ENCODE data around the gene BCL2L14.
A peak's percentile ranks its signal among the peaks of the same experiment; 100 is the strongest.

BCL2L14 gene

DNA sequence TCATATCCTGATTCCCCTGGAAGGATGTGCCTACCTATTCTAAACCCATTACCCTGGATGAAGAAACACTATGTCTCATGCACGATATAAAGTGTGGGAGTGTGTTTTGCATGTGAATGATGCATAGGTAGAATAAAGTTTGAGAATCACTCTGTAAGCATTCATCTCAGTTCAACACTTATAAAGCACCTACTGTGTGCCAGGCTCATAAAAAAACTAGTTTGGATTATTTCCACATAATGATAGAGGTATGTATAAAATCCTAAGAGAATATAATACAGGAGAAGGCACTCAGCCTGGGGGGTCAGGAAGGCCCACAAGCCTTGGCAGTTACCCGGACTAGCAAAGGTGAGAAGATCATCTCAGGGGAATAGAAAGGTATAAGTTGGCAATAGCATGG, 41.1 kb upstream of the BCL2L14 start:
- Histone ChIP-seq H3K4me2 (ENCODE audit: low read length) (no peak overlapping the region), H3K4me3 (ENCODE audit: low read depth, low read length, poor library complexity, severe bottlenecking) (no peak overlapping the region), H3K36me3 (ENCODE audit: insufficient read depth, low read length) (no peaks in the 10 kb centered on the region), H3K27ac (ENCODE audit: low read depth, low read length, poor library complexity, severe bottlenecking) (peak overlapping the region; percentile 66), H3K79me2 (ENCODE audit: insufficient read depth, low read length) (no peaks in the 10 kb centered on the region), H3K9ac (ENCODE audit: low read length) (no peak overlapping the region), H3K27me3 (ENCODE audit: insufficient read depth, low read length) (no peaks in the 10 kb centered on the region), H4K20me1 (ENCODE audit: insufficient read depth, low read length) (no peaks in the 10 kb centered on the region), H3K9me3 (ENCODE audit: low read length) (peaks cover 9% of the 10 kb centered on the region; the same call in 1 of the 2 replicates), H3K4me1 (ENCODE audit: insufficient read depth, low read length, severe bottlenecking) (peaks cover 66% of the 10 kb centered on the region), H3K9me2 (ENCODE audit: low read depth, low read length) (no peaks in the 10 kb centered on the region), H3F3A (ENCODE audit: insufficient read depth, low read length) (0 out of 2 replicates have a peak, but pooled peaks cover 6% of the 10 kb centered on the region), H2AFZ (ENCODE audit: low read length) (no peak overlapping the region)
- TF ChIP-seq, protein P1, sequence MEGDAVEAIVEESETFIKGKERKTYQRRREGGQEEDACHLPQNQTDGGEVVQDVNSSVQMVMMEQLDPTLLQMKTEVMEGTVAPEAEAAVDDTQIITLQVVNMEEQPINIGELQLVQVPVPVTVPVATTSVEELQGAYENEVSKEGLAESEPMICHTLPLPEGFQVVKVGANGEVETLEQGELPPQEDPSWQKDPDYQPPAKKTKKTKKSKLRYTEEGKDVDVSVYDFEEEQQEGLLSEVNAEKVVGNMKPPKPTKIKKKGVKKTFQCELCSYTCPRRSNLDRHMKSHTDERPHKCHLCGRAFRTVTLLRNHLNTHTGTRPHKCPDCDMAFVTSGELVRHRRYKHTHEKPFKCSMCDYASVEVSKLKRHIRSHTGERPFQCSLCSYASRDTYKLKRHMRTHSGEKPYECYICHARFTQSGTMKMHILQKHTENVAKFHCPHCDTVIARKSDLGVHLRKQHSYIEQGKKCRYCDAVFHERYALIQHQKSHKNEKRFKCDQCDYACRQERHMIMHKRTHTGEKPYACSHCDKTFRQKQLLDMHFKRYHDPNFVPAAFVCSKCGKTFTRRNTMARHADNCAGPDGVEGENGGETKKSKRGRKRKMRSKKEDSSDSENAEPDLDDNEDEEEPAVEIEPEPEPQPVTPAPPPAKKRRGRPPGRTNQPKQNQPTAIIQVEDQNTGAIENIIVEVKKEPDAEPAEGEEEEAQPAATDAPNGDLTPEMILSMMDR (IDR thresholded peaks at IDR 0.05; ENCODE audit: low read length), result no peak
- TF ChIP-seq EZH2 (IDR thresholded peaks at IDR 0.05; ENCODE audit: borderline replicate concordance, low read length), result no peak

DNA sequence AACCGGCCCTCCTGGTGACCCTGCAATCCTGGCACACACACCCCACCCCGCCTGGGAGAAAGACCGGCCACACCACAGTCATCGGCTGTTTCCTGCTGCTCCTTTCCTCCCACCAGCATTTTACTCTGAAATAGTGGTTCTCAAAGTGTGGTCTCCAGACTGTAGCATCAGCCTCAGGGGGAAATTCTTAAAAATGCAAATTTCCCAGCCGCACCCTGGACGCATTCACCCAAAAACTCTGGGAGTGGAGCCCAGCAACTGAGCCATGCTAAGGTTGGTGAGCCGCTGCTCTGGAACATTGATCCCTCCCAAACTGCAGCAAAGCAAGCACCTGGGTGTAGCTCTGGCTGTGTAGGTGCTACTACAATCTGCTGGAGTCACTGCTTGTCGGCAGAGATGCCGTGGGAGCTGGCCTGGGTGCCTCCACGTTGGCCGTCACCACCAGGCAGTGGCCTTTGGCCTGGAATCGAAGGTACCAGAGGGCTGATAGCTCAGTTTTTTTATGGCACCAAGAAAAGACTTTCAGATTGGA, 38.4 kb upstream of the BCL2L14 start:
- H3K9me3 ChIP-seq (ENCODE audit: low read length), result peaks cover 2% of the 10 kb centered on the region; the same call in 1 of the 2 replicates
- peak overlapping the region; percentile 51 for H3K4me3 ChIP-seq (ENCODE audit: low read depth, low read length, poor library complexity, severe bottlenecking)
- H3K9me2 ChIP-seq (ENCODE audit: low read depth, low read length), result no peaks in the 10 kb centered on the region
- no peaks in the 10 kb centered on the region for H4K20me1 ChIP-seq (ENCODE audit: insufficient read depth, low read length)
- no peaks in the 10 kb centered on the region for H3K36me3 ChIP-seq (ENCODE audit: insufficient read depth, low read length)
- no peaks in the 10 kb centered on the region for H3K79me2 ChIP-seq (ENCODE audit: insufficient read depth, low read length)
- peak overlapping the region; percentile 68 for H3K4me2 ChIP-seq (ENCODE audit: low read length)
- H3K9ac ChIP-seq (ENCODE audit: low read length), result peak overlapping the region; percentile 63
- H3K27ac ChIP-seq (ENCODE audit: low read depth, low read length, poor library complexity, severe bottlenecking), result peak overlapping the region; percentile 90
- H2AFZ ChIP-seq (ENCODE audit: low read length), result no peak overlapping the region
- no peaks in the 10 kb centered on the region for H3K27me3 ChIP-seq (ENCODE audit: insufficient read depth, low read length)
- H3K4me1 ChIP-seq (ENCODE audit: insufficient read depth, low read length, severe bottlenecking), result peaks cover 52% of the 10 kb centered on the region
- TF ChIP-seq EZH2 (IDR thresholded peaks at IDR 0.05; ENCODE audit: borderline replicate concordance, low read length), result no peak
- TF ChIP-seq, protein P1 (IDR thresholded peaks at IDR 0.05; ENCODE audit: low read length), result no peak
- no peaks in the 10 kb centered on the region for H3F3A ChIP-seq (ENCODE audit: insufficient read depth, low read length)

DNA sequence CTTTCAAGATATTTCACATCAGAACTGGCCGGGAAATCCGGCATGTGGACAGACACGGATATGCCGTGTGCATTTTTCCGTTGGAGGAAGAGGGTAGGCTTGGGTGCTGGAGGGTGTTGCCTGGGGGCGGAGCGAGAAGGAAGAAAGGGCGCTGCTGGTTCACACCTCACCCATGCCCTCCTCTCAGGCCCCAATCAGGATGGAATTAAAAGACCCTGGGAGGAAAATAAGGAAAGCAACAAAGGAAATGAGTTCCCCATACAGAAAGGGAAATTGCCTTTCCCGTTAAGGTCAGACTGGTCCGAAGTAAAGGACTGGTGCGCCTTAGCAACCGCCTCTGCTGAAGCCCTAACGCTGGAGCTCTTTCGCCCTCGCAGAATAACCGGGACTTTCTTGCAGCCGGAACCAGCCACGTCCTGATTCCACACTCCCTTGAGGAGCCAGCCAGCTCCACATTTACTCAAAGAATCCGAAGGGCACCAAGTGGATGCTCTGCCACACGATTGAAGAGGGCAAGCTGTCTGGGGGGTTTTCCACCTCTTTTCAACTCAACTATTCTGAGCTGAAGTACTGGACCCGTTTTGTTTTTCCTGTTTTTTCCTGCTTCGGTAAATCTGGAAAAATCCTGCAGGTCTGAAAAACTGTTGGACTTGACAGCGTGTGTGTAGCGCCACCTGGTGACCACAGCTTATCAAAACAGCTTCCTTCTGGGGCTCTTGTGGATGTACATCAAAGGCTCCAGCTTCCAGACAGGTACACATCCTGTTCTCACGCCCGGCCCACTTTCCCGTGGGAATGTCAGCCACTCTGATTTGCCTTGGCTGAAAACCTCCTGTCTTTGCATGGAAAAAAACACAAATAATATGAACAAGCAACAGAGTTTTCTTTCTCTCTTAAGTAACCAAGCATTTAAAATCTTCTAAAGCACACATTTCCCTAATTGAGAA, 37.6 kb upstream of the BCL2L14 start:
- Histone ChIP-seq H3K36me3 (ENCODE audit: insufficient read depth, low read length) (no peaks in the 10 kb centered on the region), H3K9me3 (ENCODE audit: low read length) (no peaks in the 10 kb centered on the region), H3K4me3 (ENCODE audit: low read depth, low read length, poor library complexity, severe bottlenecking) (peak overlapping the region; percentile 51), H3K27ac (ENCODE audit: low read depth, low read length, poor library complexity, severe bottlenecking) (peak overlapping the region; percentile 90), H3K9ac (ENCODE audit: low read length) (peak overlapping the region; percentile 63), H3K4me1 (ENCODE audit: insufficient read depth, low read length, severe bottlenecking) (peaks cover 52% of the 10 kb centered on the region), H2AFZ (ENCODE audit: low read length) (no peak overlapping the region), H3K79me2 (ENCODE audit: insufficient read depth, low read length) (no peaks in the 10 kb centered on the region), H3K9me2 (ENCODE audit: low read depth, low read length) (no peaks in the 10 kb centered on the region), H3F3A (ENCODE audit: insufficient read depth, low read length) (no peaks in the 10 kb centered on the region), H4K20me1 (ENCODE audit: insufficient read depth, low read length) (no peaks in the 10 kb centered on the region), H3K4me2 (ENCODE audit: low read length) (peak overlapping the region; percentile 68), H3K27me3 (ENCODE audit: insufficient read depth, low read length) (no peaks in the 10 kb centered on the region)
- TF ChIP-seq, protein P1 (IDR thresholded peaks at IDR 0.05; ENCODE audit: low read length), result peak; percentile 95
- TF ChIP-seq EZH2 (IDR thresholded peaks at IDR 0.05; ENCODE audit: borderline replicate concordance, low read length), result no peak

All from OCI-LY1 (cell line).